Small intestine (tissue), 7 donors: ENCODE measurements around the gene RASGRF1. TPM values are rescaled to one million over a fixed set of nuclear protein-coding genes. Genes with fewer than 3 reads are reported as not detected.

Source experiments
- DNase-seq, 2 donors: peaks; one replicate each; pipeline versions ENCODE4 v3.0.0 to v3.0.0-alpha.2; 2013
- FAIRE-seq: peaks from 2 replicates; lab custom pipeline; 2012; peaks lifted over from hg19 to GRCh38; lab: Jason Lieb, UNC
- H3K27ac ChIP-seq, 3 donors: one replicate each; pipeline ENCODE4 v1.5.1; 2013; ENCODE audit warnings: low read length in 2 of 3, mild to moderate bottlenecking in 2 of 3, control low read depth in 1 of 3, inconsistent platforms in 1 of 3, low read depth in 1 of 3, moderate library complexity in 1 of 3
- H3K27me3 ChIP-seq, 3 donors: one replicate each; pipeline ENCODE4 v1.6.1; 2013; ENCODE audit warnings: low read length in 3 of 3, inconsistent platforms in 1 of 3; ENCODE audit not compliant: control insufficient read depth in 3 of 3, insufficient read depth in 3 of 3
- H3K36me3 ChIP-seq, 3 donors: one replicate each; pipeline ENCODE4 v1.6.1; 2013; ENCODE audit warnings: low read length in 3 of 3, inconsistent platforms in 1 of 3, low read depth in 1 of 3, mild to moderate bottlenecking in 1 of 3, moderate library complexity in 1 of 3; ENCODE audit not compliant: control insufficient read depth in 3 of 3, insufficient read depth in 2 of 3
- H3K4me1 ChIP-seq, 3 donors: one replicate each; pipeline ENCODE4 v1.6.1; 2013; ENCODE audit warnings: low read length in 2 of 3, inconsistent platforms in 1 of 3, low read depth in 1 of 3, mild to moderate bottlenecking in 1 of 3, moderate library complexity in 1 of 3; ENCODE audit not compliant: control insufficient read depth in 3 of 3, insufficient read depth in 2 of 3
- H3K4me3 ChIP-seq, 3 donors: one replicate each; pipeline ENCODE4 v1.5.1; 2013; ENCODE audit warnings: low read length in 3 of 3, control low read depth in 1 of 3, inconsistent platforms in 1 of 3, low read depth in 1 of 3, mild to moderate bottlenecking in 1 of 3, moderate library complexity in 1 of 3
- H3K9me3 ChIP-seq, 2 donors: one replicate each; pipeline ENCODE4 v1.6.1; 2013; ENCODE audit warnings: low read depth in 1 of 2, low read length in 1 of 2; ENCODE audit not compliant: control insufficient read depth in 2 of 2, insufficient read depth in 1 of 2
- WGBS, 3 donors: extraction: QIAGEN DNeasy Blood & Tissue Kit; methylation state at CpG; one replicate each; pipeline ENCODE4 v1.1.7; 2013; 5-methylcytosine and 5-hydroxymethylcytosine counted together
- polyA plus RNA-seq, 4 donors: library from polyadenylated mRNA; stranded (reverse) in 3 of 4; unstranded in 1 of 4; fragments of 200-250 nt in 3 of 4; fragments of 120-200 nt in 1 of 4; gene quantifications; one replicate each; pipeline versions ENCODE4 v1.2.1 to v1.2.3, GENCODE V29; 2013
- donor health status: healthy with polysubstance abuse.
- donor health status: control.
- donor health status: control.
- donor health status: Bipolar disorder and iron deficiency.
- donor health status: healthy.

The RASGRF1 gene
- polyA plus RNA-seq, 4 donors: 0.10 to 0.49 TPM; not detected in 2

GRCh38 chr15:79059081-79059572, 31.5 kb downstream of the RASGRF1 start:
- 16 to 34% (median 17%) methylated on average over 1 of the region's 1 CpG for WGBS, 3 donors
- no peak for DNase-seq
- peaks cover 2 to 8% (median 6%) of the 10 kb centered on the region in 3 donors for H3K27me3 ChIP-seq
- H3K27ac ChIP-seq: no peak overlapping the region
- H3K4me1 ChIP-seq: no peaks in the 10 kb centered on the region
- no peaks in the 10 kb centered on the region for H3K36me3 ChIP-seq
- H3K4me3 ChIP-seq: no peak overlapping the region
- no peaks in the 10 kb centered on the region for H3K9me3 ChIP-seq
- FAIRE-seq: no peak

DNA sequence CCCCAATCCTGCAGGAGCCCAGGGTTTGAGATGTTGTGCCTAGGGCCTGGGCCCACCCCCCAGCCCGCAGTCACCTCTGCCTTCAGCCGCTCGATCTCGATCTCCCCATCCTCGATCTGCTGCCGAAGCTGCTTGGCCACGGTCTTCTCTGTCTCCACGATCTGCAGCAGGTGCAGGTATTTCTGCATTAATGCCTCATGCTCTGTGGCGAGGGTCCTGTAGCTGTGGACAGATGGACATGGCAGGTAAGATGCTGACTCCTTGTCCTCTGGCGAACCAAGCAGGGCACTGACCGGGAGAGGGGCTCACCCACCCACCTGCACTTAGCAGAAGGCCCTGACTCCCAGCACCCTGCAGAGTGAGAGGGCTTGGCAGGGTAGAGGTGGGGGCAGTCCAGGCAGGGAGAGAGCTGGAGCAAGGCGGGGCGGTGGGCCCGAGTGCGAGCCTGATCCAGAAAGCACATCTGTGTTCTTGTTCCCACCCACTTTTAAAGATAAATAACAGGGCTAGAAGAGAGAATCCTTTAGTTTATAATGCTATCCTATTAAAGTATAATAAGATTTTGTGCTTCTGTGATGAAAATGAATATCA, 32.2 kb downstream of the RASGRF1 start:
- H3K27me3 ChIP-seq: peaks cover 0 to 8% (median 6%) of the 10 kb centered on the region in 3 donors
- no peaks in the 10 kb centered on the region for H3K36me3 ChIP-seq
- 76 to 85% (median 78%) methylated on average over 15 of the region's 15 CpGs for WGBS, 3 donors
- no peak overlapping the region for H3K4me3 ChIP-seq
- H3K27ac ChIP-seq: no peak overlapping the region
- no peaks in the 10 kb centered on the region for H3K4me1 ChIP-seq
- FAIRE-seq (no peak), DNase-seq (no peak)
- no peaks in the 10 kb centered on the region for H3K9me3 ChIP-seq

DNA sequence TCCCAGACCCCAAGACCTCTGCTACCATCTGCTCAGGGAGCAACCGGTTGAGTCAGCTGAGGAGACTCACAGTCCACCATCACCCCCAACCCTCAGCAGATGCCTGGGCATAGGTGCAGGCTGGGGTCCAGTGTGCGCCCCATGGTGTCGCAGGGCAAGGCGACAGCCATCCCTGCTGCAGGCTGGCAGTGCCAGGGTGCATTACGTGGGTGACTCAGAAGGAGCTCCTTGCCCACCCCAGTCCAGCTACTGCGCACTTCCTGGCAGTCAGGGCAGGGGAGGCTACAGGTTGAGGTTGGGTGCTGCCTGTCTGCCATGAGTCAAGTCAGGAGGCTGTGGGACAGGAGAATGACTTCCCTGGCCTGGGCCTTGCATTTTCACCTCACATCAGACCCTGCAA, 33.5 kb downstream of the RASGRF1 start:
- Histone ChIP-seq H3K36me3 (no peaks in the 10 kb centered on the region), H3K27me3 (peaks cover 0 to 8% (median 6%) of the 10 kb centered on the region in 3 donors), H3K27ac (no peak overlapping the region), H3K9me3 (no peaks in the 10 kb centered on the region), H3K4me1 (no peaks in the 10 kb centered on the region), H3K4me3 (no peak overlapping the region)
- DNase-seq (no peak), FAIRE-seq (no peak)
- WGBS, 3 donors: 78 to 94% (median 93%) methylated on average over 5 to 6 of the region's 6 CpGs

DNA sequence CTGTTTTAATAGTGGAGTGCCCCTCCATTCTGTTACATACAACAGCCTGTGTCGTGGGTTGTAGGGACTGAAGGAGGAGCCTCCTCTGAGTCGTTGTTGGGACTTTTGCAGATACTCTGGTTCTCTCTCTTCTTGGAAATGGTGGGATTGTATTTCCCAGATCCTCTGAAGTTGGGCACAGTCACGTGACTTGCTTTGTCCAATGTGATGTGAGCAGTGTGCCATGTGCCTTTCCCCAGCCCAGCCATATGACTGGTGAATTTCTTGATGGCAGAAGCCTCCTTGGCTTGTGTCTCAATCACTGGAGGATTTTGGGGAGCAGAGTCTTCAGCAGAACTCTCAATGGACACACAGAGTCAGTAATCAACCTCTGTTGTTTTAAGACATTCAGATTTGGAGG, 36.2 kb downstream of the RASGRF1 start:
- H3K9me3 ChIP-seq: no peaks in the 10 kb centered on the region
- peaks cover 0 to 6% (median 4%) of the 10 kb centered on the region in 3 donors for H3K27me3 ChIP-seq
- no peak for FAIRE-seq
- H3K27ac ChIP-seq: no peak overlapping the region
- no peaks in the 10 kb centered on the region for H3K36me3 ChIP-seq
- 53 to 70% (median 55%) methylated on average over 3 of the region's 3 CpGs for WGBS, 3 donors
- H3K4me3 ChIP-seq: no peak overlapping the region
- DNase-seq: no peak
- no peaks in the 10 kb centered on the region for H3K4me1 ChIP-seq

GRCh38 chr15:79053894-79054293, 36.7 kb downstream of the RASGRF1 start:
- Histone ChIP-seq H3K4me3 (no peak overlapping the region), H3K27me3 (peaks cover 0 to 6% (median 4%) of the 10 kb centered on the region in 3 donors), H3K9me3 (no peaks in the 10 kb centered on the region), H3K27ac (no peak overlapping the region), H3K36me3 (no peaks in the 10 kb centered on the region), H3K4me1 (no peaks in the 10 kb centered on the region)
- 59 to 75% (median 65%) methylated on average over 2 of the region's 2 CpGs for WGBS, 3 donors
- FAIRE-seq: no peak
- DNase-seq: no peak

DNA sequence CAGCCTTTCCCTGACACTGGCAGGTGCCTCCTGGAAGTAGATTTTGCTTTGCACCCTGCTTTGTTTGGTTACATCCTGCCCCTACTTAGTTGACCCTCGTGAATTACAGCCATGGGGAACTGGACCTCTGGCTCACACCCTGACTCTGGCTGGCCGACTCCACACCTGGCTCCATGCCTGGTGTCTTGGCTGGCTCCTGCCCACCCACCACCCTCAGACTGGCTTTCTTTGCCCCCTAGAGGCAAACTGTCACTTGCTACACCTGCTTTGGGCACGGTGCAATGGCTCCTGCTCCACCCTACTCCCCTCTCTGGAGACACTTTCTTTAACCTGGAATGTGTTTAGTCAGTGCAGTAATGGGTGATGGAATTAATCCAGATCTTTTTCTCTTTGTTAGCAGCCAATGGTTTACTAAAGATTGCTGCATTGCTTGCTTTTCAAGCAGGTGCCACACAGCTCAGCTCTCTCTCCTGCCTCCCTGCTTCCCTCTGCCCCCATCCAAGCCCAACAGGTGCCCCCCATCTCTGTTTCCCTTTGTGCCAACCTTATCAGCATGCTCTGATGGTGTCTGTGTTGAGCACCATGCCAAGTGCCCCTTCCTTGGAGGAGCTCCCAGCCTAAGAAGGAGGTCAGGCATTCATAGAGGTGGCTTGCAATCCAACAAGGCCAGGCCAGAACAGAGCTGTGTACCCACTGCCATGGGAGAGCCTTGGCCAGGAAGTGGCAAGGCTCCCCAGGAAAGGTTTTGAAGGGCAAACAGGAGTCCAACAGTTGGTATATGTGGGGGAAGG, 38.4 kb downstream of the RASGRF1 start:
- 40 to 58% (median 46%) methylated on average over 3 of the region's 3 CpGs for WGBS, 3 donors
- Histone ChIP-seq H3K27ac (no peak overlapping the region), H3K9me3 (no peaks in the 10 kb centered on the region), H3K27me3 (peaks cover 0 to 3% (median 0%) of the 10 kb centered on the region in 3 donors), H3K36me3 (no peaks in the 10 kb centered on the region), H3K4me1 (no peaks in the 10 kb centered on the region), H3K4me3 (no peak overlapping the region)
- no peak for FAIRE-seq
- DNase-seq: no peak

DNA sequence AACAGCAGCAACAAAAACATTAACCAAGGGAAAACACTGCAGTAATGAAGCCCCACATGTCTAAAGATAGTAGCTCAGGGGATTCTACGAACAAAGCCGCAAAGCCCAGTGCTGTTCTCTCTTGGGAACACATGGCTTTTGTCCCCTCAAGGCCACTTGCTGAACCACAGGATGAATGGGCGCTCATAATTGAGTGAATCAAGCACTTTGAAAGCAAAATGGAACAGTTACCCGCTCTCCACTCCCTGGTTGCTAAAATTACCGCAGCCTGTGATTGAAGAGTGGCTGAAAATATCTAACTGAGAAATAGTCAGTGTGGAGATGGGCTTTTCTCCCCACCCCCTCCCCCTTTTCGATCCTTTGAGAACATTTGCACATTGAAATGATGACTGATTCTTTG, 39.6 kb downstream of the RASGRF1 start:
- H3K4me3 ChIP-seq: no peak overlapping the region
- no peaks in the 10 kb centered on the region for H3K36me3 ChIP-seq
- H3K27me3 ChIP-seq: peaks cover 0 to 3% (median 0%) of the 10 kb centered on the region in 3 donors
- no peaks in the 10 kb centered on the region for H3K4me1 ChIP-seq
- 71 to 83% (median 80%) methylated on average over 6 of the region's 6 CpGs for WGBS, 3 donors
- H3K27ac ChIP-seq: no peak overlapping the region
- H3K9me3 ChIP-seq: no peaks in the 10 kb centered on the region
- no peak for FAIRE-seq
- DNase-seq: no peak

- Histone ChIP-seq H3K27ac (no peak overlapping the region), H3K4me1 (no peaks in the 10 kb centered on the region), H3K27me3 (peaks cover 0 to 5% (median 0%) of the 10 kb centered on the region in 3 donors), H3K4me3 (no peak overlapping the region), H3K9me3 (no peaks in the 10 kb centered on the region), H3K36me3 (no peaks in the 10 kb centered on the region)
- no peak for FAIRE-seq
- DNase-seq: no peak
- 80 to 93% (median 82%) methylated on average over 3 of the region's 3 CpGs for WGBS, 3 donors
These were observed 40.2 kb downstream of the RASGRF1 start for GRCh38 chr15:79050341-79050740.
